ENCODE data around the gene GABRR2.

The GABRR2 gene

GRCh38 chr6:89270951-89271721, 44.0 kb downstream of the GABRR2 start:
- no peak for TF ChIP-seq CTCF (IDR thresholded peaks at IDR 0.05; ENCODE audit: insufficient read depth, low read depth, low read length, missing control alignments)
- no peak for DNase-seq (ENCODE audit: low read depth)
- H3K4me3 ChIP-seq (ENCODE audit: low read length): no peak overlapping the region

GRCh38 chr6:89269981-89270380, 45.1 kb downstream of the GABRR2 start:
- DNase-seq (ENCODE audit: low read depth): no peak

GRCh38 chr6:89269252-89269651, 45.8 kb downstream of the GABRR2 start:
- no peak for TF ChIP-seq CTCF (IDR thresholded peaks at IDR 0.05; ENCODE audit: insufficient read depth, low read depth, low read length, missing control alignments)
- no peak overlapping the region for H3K4me3 ChIP-seq (ENCODE audit: low read length)
- no peak for DNase-seq (ENCODE audit: low read depth)

More at GRCh38 chr6:89269981-89270380, 45.1 kb downstream of the GABRR2 start:
- no peak overlapping the region for H3K4me3 ChIP-seq (ENCODE audit: low read length)
- no peak for TF ChIP-seq CTCF (IDR thresholded peaks at IDR 0.05; ENCODE audit: insufficient read depth, low read depth, low read length, missing control alignments)

- DNase-seq (ENCODE audit: low read depth): no peak
- no peak for TF ChIP-seq CTCF (IDR thresholded peaks at IDR 0.05; ENCODE audit: insufficient read depth, low read depth, low read length, missing control alignments)
- H3K4me3 ChIP-seq (ENCODE audit: low read length): no peak overlapping the region
Measured at GRCh38 chr6:89268776-89269175, 46.3 kb downstream of the GABRR2 start.

- no peak for DNase-seq (ENCODE audit: low read depth)
- H3K4me3 ChIP-seq (ENCODE audit: low read length): no peak overlapping the region
- no peak for TF ChIP-seq CTCF (IDR thresholded peaks at IDR 0.05; ENCODE audit: insufficient read depth, low read depth, low read length, missing control alignments)
Measured at GRCh38 chr6:89267918-89268317, 47.2 kb downstream of the GABRR2 start.

- no peak for DNase-seq (ENCODE audit: low read depth)
- no peak overlapping the region for H3K4me3 ChIP-seq (ENCODE audit: low read length)
- TF ChIP-seq CTCF (IDR thresholded peaks at IDR 0.05; ENCODE audit: insufficient read depth, low read depth, low read length, missing control alignments): no peak
Measured at GRCh38 chr6:89264296-89264695, 50.8 kb downstream of the GABRR2 start.

- DNase-seq (ENCODE audit: low read depth): peak; percentile 7
- H3K4me3 ChIP-seq (ENCODE audit: low read length): no peak overlapping the region
- no peak for TF ChIP-seq CTCF (IDR thresholded peaks at IDR 0.05; ENCODE audit: insufficient read depth, low read depth, low read length, missing control alignments)
Measured at GRCh38 chr6:89260832-89261231, 54.3 kb downstream of the GABRR2 start.
